HepG2 (cell line): ENCODE data around the gene GKN1.

Source experiments
- CTCF ChIP-seq: sonication (generic); formaldehyde crosslinking; IDR thresholded peaks from 2 replicates; pipeline ENCODE4 v1.5.0; 2020; ENCODE audit warnings: mild to moderate bottlenecking, missing genetic modification reagents, moderate library complexity
- HOXA3 ChIP-seq: sonication (generic); formaldehyde crosslinking; IDR thresholded peaks from 2 replicates; pipeline ENCODE4 v1.5.0; 2020; ENCODE audit warnings: missing genetic modification reagents
- NFYB ChIP-seq: sonication (generic); formaldehyde crosslinking; IDR thresholded peaks from 2 replicates; pipeline ENCODE4 v1.4.0; 2020; ENCODE audit warnings: missing genetic modification reagents
- RFX5 ChIP-seq: IDR thresholded peaks from 2 replicates; pipeline ENCODE4 v1.6.1; 2011; ENCODE audit warnings: low read depth, low read length, improper control_type of control experiment
- ZFP1 ChIP-seq: IDR thresholded peaks from 2 replicates; pipeline ENCODE4 v1.6.1; 2016

- TF ChIP-seq NFYB (no peak), CTCF (no peak), ZFP1 (CRISPR knock-in tag) (no peak), RFX5 (no peak), HOXA3 (CRISPR knock-in tag) (no peak)
Observed at GRCh38 chr2:68940369-68940768, 34.1 kb upstream of the GKN1 start.
